Fibroblast of lung (primary cell): ENCODE data around the gene CPEB2.

ENCODE experiments used
- EZH2 ChIP-seq: IDR thresholded peaks from 2 replicates; pipeline ENCODE4 v1.5.1; 2012; ENCODE audit warnings: low read length, control low read depth, mild to moderate bottlenecking; ENCODE audit errors: missing control alignments
- TF ChIP-seq, protein P1 (sequence below), 2 donors: IDR thresholded peaks in 1 of 2; conservative IDR thresholded peaks in 1 of 2; 1 replicate in 1 of 2; 2 replicates in 1 of 2; pipeline ENCODE4 v1.5.1; 2011 to 2012; ENCODE audit warnings: low read length in 2 of 2, control low read depth in 1 of 2, inconsistent platforms in 1 of 2, low read depth in 1 of 2, mild to moderate bottlenecking in 1 of 2

GRCh38 chr4:15060213-15060612 is 57.9 kb downstream of the CPEB2 start:
- no peak for TF ChIP-seq EZH2
- TF ChIP-seq, protein P1, sequence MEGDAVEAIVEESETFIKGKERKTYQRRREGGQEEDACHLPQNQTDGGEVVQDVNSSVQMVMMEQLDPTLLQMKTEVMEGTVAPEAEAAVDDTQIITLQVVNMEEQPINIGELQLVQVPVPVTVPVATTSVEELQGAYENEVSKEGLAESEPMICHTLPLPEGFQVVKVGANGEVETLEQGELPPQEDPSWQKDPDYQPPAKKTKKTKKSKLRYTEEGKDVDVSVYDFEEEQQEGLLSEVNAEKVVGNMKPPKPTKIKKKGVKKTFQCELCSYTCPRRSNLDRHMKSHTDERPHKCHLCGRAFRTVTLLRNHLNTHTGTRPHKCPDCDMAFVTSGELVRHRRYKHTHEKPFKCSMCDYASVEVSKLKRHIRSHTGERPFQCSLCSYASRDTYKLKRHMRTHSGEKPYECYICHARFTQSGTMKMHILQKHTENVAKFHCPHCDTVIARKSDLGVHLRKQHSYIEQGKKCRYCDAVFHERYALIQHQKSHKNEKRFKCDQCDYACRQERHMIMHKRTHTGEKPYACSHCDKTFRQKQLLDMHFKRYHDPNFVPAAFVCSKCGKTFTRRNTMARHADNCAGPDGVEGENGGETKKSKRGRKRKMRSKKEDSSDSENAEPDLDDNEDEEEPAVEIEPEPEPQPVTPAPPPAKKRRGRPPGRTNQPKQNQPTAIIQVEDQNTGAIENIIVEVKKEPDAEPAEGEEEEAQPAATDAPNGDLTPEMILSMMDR (conservative IDR thresholded peaks at IDR 0.05 in 1 of 2, IDR thresholded peaks at IDR 0.05 in 1 of 2; ENCODE audit: low read depth in 1 of 2, low read length in 2 of 2) = no peak
